ENCODE measurements around the gene RNF225. TPM values are rescaled to one million over a fixed set of nuclear protein-coding genes. Genes with fewer than 3 reads are reported as not detected.

Gene RNF225
- total and polyA plus RNA-seq, 10 of the 15 experiments (the other 5 are each of a cell fraction or from before 2014, with no cell fraction given) = 0.27 to 0.28 TPM; not detected in 8

- TF ChIP-seq ASH2L (IDR thresholded peaks at IDR 0.05; ENCODE audit: borderline replicate concordance, low read depth) = no peak
- no peak for TF ChIP-seq TCF12 (IDR thresholded peaks at IDR 0.05; ENCODE audit: low read depth, low read length)
- TF ChIP-seq ELK1 (IDR thresholded peaks at IDR 0.05; ENCODE audit: low read depth, low read length) = peak; percentile 63
- TF ChIP-seq CBFB (IDR thresholded peaks at IDR 0.05; ENCODE audit: low read depth) = no peak
- TF ChIP-seq RELA (IDR thresholded peaks at IDR 0.05; ENCODE audit: borderline replicate concordance, partially characterized antibody) = no peak
- TF ChIP-seq, protein P1, sequence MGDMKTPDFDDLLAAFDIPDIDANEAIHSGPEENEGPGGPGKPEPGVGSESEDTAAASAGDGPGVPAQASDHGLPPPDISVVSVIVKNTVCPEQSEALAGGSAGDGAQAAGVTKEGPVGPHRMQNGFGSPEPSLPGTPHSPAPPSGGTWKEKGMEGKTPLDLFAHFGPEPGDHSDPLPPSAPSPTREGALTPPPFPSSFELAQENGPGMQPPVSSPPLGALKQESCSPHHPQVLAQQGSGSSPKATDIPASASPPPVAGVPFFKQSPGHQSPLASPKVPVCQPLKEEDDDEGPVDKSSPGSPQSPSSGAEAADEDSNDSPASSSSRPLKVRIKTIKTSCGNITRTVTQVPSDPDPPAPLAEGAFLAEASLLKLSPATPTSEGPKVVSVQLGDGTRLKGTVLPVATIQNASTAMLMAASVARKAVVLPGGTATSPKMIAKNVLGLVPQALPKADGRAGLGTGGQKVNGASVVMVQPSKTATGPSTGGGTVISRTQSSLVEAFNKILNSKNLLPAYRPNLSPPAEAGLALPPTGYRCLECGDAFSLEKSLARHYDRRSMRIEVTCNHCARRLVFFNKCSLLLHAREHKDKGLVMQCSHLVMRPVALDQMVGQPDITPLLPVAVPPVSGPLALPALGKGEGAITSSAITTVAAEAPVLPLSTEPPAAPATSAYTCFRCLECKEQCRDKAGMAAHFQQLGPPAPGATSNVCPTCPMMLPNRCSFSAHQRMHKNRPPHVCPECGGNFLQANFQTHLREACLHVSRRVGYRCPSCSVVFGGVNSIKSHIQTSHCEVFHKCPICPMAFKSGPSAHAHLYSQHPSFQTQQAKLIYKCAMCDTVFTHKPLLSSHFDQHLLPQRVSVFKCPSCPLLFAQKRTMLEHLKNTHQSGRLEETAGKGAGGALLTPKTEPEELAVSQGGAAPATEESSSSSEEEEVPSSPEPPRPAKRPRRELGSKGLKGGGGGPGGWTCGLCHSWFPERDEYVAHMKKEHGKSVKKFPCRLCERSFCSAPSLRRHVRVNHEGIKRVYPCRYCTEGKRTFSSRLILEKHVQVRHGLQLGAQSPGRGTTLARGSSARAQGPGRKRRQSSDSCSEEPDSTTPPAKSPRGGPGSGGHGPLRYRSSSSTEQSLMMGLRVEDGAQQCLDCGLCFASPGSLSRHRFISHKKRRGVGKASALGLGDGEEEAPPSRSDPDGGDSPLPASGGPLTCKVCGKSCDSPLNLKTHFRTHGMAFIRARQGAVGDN (IDR thresholded peaks at IDR 0.05) = peak; percentile 34; the same call in 1 of the 2 replicates
- peak; percentile 19; the same call in 1 of the 2 replicates for TF ChIP-seq SREBF1 (IDR thresholded peaks at IDR 0.05; ENCODE audit: low read length)
- TF ChIP-seq PBX3 (IDR thresholded peaks at IDR 0.05; ENCODE audit: insufficient replicate concordance, low read depth, low read length) = peak; percentile 80
- TF ChIP-seq RBBP5 (conservative IDR thresholded peaks at IDR 0.05) = no peak
- TF ChIP-seq ZBTB33 (IDR thresholded peaks at IDR 0.05) = no peak
- TF ChIP-seq MAX (IDR thresholded peaks at IDR 0.05; ENCODE audit: low read depth, low read length) = no peak; the same call in 1 of the 2 replicates
- TF ChIP-seq SIN3A (IDR thresholded peaks at IDR 0.05; ENCODE audit: low read depth, low read length) = no peak
- TF ChIP-seq, protein P2, sequence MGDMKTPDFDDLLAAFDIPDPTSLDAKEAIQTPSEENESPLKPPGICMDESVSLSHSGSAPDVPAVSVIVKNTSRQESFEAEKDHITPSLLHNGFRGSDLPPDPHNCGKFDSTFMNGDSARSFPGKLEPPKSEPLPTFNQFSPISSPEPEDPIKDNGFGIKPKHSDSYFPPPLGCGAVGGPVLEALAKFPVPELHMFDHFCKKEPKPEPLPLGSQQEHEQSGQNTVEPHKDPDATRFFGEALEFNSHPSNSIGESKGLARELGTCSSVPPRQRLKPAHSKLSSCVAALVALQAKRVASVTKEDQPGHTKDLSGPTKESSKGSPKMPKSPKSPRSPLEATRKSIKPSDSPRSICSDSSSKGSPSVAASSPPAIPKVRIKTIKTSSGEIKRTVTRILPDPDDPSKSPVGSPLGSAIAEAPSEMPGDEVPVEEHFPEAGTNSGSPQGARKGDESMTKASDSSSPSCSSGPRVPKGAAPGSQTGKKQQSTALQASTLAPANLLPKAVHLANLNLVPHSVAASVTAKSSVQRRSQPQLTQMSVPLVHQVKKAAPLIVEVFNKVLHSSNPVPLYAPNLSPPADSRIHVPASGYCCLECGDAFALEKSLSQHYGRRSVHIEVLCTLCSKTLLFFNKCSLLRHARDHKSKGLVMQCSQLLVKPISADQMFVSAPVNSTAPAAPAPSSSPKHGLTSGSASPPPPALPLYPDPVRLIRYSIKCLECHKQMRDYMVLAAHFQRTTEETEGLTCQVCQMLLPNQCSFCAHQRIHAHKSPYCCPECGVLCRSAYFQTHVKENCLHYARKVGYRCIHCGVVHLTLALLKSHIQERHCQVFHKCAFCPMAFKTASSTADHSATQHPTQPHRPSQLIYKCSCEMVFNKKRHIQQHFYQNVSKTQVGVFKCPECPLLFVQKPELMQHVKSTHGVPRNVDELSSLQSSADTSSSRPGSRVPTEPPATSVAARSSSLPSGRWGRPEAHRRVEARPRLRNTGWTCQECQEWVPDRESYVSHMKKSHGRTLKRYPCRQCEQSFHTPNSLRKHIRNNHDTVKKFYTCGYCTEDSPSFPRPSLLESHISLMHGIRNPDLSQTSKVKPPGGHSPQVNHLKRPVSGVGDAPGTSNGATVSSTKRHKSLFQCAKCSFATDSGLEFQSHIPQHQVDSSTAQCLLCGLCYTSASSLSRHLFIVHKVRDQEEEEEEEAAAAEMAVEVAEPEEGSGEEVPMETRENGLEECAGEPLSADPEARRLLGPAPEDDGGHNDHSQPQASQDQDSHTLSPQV (IDR thresholded peaks at IDR 0.05) = no peak
Measured at GRCh38 chr19:58439576-58440554, 44.4 kb downstream of the RNF225 start, which contains the start of gene ZNF132 (continued).
